Adrenal gland (tissue), 5 donors: ENCODE measurements around the gene POLDIP3.

ENCODE experiments used
- POLR2A ChIP-seq, 2 donors: fragments of 450-650 bp; IDR thresholded peaks; one replicate each; pipeline ENCODE4 v1.6.1; 2017; ENCODE audit warnings: antibody characterized with exemption in 2 of 2, mild to moderate bottlenecking in 2 of 2, moderate library complexity in 1 of 2
- TF ChIP-seq, protein P1 (sequence below), 6 experiments: fragments of 450-650 bp in 4 of 6; fragments of 200-600 bp in 2 of 6; sonication (generic) in 1 of 6; IDR thresholded peaks; 1 replicate in 5 of 6; 2 replicates in 1 of 6; pipeline versions ENCODE4 v1.5.1 to v1.8.0; 2016 to 2021; ENCODE audit warnings: antibody characterized with exemption in 6 of 6, mild to moderate bottlenecking in 2 of 6, moderate library complexity in 1 of 6
- donor health status: DM: no; HTN: no; CAD: no.

DNA sequence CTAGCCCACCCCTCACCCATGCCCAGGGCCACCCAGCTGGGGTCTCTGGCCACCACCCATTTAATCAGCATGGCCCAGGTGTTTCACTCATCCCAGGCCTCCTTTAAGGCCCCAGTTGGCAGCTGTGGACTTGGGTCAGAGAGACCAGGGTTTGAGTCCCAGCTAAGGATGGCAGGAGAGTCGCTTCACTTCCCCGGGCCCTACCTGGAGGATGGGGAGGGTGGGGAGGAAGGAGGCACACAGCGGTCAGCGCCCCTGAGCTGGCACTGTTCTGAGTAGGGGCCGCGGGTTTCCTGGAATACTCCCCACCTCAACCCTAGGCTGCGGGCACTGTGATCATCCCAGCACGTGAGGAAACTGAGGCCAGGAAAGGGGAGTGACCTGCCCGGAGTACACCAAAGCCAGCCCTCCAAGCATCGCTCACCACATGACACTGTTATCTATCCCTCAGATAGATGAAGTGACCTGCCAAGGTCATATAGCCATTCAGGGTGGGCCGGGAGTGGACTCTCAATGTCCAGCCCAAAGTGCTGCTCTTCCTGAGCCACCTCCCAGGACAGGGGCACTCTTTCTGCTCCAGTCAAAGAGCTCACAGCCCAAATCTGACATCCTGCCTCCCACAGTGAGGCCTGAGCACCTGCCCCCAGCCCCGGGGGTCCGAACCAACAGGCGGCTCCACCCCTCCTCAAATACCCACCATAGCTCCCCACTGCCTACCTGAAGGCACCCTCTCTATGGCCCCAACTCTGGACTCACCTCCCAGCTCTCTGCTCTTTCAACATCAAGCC is 29.1 kb upstream of the POLDIP3 start:
- TF ChIP-seq, protein P1, sequence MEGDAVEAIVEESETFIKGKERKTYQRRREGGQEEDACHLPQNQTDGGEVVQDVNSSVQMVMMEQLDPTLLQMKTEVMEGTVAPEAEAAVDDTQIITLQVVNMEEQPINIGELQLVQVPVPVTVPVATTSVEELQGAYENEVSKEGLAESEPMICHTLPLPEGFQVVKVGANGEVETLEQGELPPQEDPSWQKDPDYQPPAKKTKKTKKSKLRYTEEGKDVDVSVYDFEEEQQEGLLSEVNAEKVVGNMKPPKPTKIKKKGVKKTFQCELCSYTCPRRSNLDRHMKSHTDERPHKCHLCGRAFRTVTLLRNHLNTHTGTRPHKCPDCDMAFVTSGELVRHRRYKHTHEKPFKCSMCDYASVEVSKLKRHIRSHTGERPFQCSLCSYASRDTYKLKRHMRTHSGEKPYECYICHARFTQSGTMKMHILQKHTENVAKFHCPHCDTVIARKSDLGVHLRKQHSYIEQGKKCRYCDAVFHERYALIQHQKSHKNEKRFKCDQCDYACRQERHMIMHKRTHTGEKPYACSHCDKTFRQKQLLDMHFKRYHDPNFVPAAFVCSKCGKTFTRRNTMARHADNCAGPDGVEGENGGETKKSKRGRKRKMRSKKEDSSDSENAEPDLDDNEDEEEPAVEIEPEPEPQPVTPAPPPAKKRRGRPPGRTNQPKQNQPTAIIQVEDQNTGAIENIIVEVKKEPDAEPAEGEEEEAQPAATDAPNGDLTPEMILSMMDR (IDR thresholded peaks at IDR 0.05) = no peak
- no peak for TF ChIP-seq POLR2A (IDR thresholded peaks at IDR 0.05)
